ENCODE results near the gene SLC16A11.

Gene SLC16A11

GRCh38 chr17:7072406-7072805, 28.5 kb upstream of the SLC16A11 start:
- no peak overlapping the region for H3K23ac ChIP-seq (ENCODE audit: low read length)
- no peak overlapping the region for H2BK12ac ChIP-seq (ENCODE audit: low read length)
- WGBS (ENCODE audit: extremely low coverage, insufficient coverage, insufficient read length) = no CpG with 5 or more reads among the region's 2 CpGs

DNA sequence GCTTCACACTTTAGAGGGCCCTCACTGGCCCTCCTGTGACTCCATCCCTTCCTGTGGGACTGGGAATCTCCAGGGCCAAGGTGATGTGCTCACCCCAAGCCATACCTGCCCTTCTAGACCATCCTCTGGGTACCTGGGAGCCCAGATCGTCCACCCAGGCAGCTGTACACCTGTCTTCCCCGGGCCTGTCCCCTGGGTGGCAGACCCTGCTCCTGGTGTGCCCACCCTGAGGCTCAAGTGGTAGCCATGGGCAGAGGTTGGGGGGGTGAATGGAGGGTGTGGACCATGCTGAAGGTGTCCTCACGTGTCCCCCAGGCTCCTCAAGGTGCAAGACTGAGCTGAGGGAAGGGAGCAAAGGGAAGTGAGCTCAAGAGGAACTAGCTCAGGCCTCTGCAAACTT, 26.8 kb upstream of the SLC16A11 start:
- H2AK5ac ChIP-seq (ENCODE audit: low read length) = no peak overlapping the region
- no peak overlapping the region for H3K23ac ChIP-seq (ENCODE audit: low read length)
- H3K36me3 ChIP-seq (ENCODE audit: control insufficient read depth in 1 of 2, insufficient read depth in 2 of 2, low read length in 2 of 2) = no peaks in the 10 kb centered on the region
- no CpG with 5 or more reads among the region's 3 CpGs for WGBS (ENCODE audit: extremely low coverage, insufficient coverage, insufficient read length)
- H4K8ac ChIP-seq (ENCODE audit: low read depth, low read length) = no peak overlapping the region
- H3K9ac ChIP-seq (ENCODE audit: low read length) = no peak overlapping the region
- DNase-seq = no peak
- H3K18ac ChIP-seq (ENCODE audit: low read length) = no peak overlapping the region
- H3K4me3 ChIP-seq (ENCODE audit: low read depth, low read length) = no peak overlapping the region
- no peaks in the 10 kb centered on the region for H3K4me1 ChIP-seq (ENCODE audit: control insufficient read depth in 1 of 2, insufficient read depth in 2 of 2, low read length in 2 of 2)
- H3K27ac ChIP-seq (ENCODE audit: low read depth, low read length) = no peak overlapping the region
- H3K79me2 ChIP-seq (ENCODE audit: control insufficient read depth, insufficient read depth, low read length, poor library complexity) = no peaks in the 10 kb centered on the region
- no peak overlapping the region for H3K14ac ChIP-seq (ENCODE audit: low read length)
- H4K91ac ChIP-seq (ENCODE audit: low read depth, low read length) = no peak overlapping the region
- H3K9me3 ChIP-seq (ENCODE audit: insufficient read depth, low read depth, low read length) = peaks cover 4% of the 10 kb centered on the region
- no peak overlapping the region for H3K4me2 ChIP-seq (ENCODE audit: low read length)
- no peak overlapping the region for H2AFZ ChIP-seq (ENCODE audit: insufficient read depth, low read length, poor library complexity)
- no peak overlapping the region for H3K4ac ChIP-seq (ENCODE audit: low read depth, low read length)
- no peaks in the 10 kb centered on the region for H3K79me1 ChIP-seq (ENCODE audit: low read length)
- H3K27me3 ChIP-seq (ENCODE audit: insufficient read depth, low read length) = no peaks in the 10 kb centered on the region
- H2BK120ac ChIP-seq (ENCODE audit: insufficient read depth, low read length, poor library complexity) = no peak overlapping the region
- no peak overlapping the region for H2BK5ac ChIP-seq (ENCODE audit: low read depth, low read length, poor library complexity)
- H4K12ac ChIP-seq (ENCODE audit: low read depth, low read length) = no peak overlapping the region
- H2BK12ac ChIP-seq (ENCODE audit: low read length) = no peak overlapping the region

More at GRCh38 chr17:7072406-7072805, 28.5 kb upstream of the SLC16A11 start:
- DNase-seq = no peak
- Histone ChIP-seq H3K4me3 (ENCODE audit: low read depth, low read length) (no peak overlapping the region), H3K79me1 (ENCODE audit: low read length) (no peaks in the 10 kb centered on the region), H3K4ac (ENCODE audit: low read depth, low read length) (no peak overlapping the region), H3K9ac (ENCODE audit: low read length) (no peak overlapping the region), H2BK120ac (ENCODE audit: insufficient read depth, low read length, poor library complexity) (no peak overlapping the region), H3K79me2 (ENCODE audit: control insufficient read depth, insufficient read depth, low read length, poor library complexity) (no peaks in the 10 kb centered on the region), H3K4me1 (ENCODE audit: control insufficient read depth in 1 of 2, insufficient read depth in 2 of 2, low read length in 2 of 2) (no peaks in the 10 kb centered on the region), H3K4me2 (ENCODE audit: low read length) (no peak overlapping the region), H3K14ac (ENCODE audit: low read length) (no peak overlapping the region), H2AFZ (ENCODE audit: insufficient read depth, low read length, poor library complexity) (no peak overlapping the region), H3K18ac (ENCODE audit: low read length) (no peak overlapping the region), H4K91ac (ENCODE audit: low read depth, low read length) (no peak overlapping the region), H2BK5ac (ENCODE audit: low read depth, low read length, poor library complexity) (no peak overlapping the region), H2AK5ac (ENCODE audit: low read length) (no peak overlapping the region), H3K27ac (ENCODE audit: low read depth, low read length) (no peak overlapping the region), H3K9me3 (ENCODE audit: insufficient read depth, low read depth, low read length) (peaks cover 4% of the 10 kb centered on the region), H4K12ac (ENCODE audit: low read depth, low read length) (no peak overlapping the region), H4K8ac (ENCODE audit: low read depth, low read length) (no peak overlapping the region), H3K27me3 (ENCODE audit: insufficient read depth, low read length) (no peaks in the 10 kb centered on the region), H3K36me3 (ENCODE audit: control insufficient read depth in 1 of 2, insufficient read depth in 2 of 2, low read length in 2 of 2) (no peaks in the 10 kb centered on the region)

GRCh38 chr17:7068268-7068667, 24.4 kb upstream of the SLC16A11 start:
- Histone ChIP-seq H3K14ac (ENCODE audit: low read length) (no peak overlapping the region), H4K8ac (ENCODE audit: low read depth, low read length) (no peak overlapping the region), H3K27me3 (ENCODE audit: insufficient read depth, low read length) (no peaks in the 10 kb centered on the region), H3K9me3 (ENCODE audit: insufficient read depth, low read depth, low read length) (peaks cover 4% of the 10 kb centered on the region), H3K4me1 (ENCODE audit: control insufficient read depth in 1 of 2, insufficient read depth in 2 of 2, low read length in 2 of 2) (no peaks in the 10 kb centered on the region), H3K4me3 (ENCODE audit: low read depth, low read length) (no peak overlapping the region), H3K18ac (ENCODE audit: low read length) (no peak overlapping the region), H3K36me3 (ENCODE audit: control insufficient read depth in 1 of 2, insufficient read depth in 2 of 2, low read length in 2 of 2) (no peaks in the 10 kb centered on the region), H2AFZ (ENCODE audit: insufficient read depth, low read length, poor library complexity) (no peak overlapping the region), H4K91ac (ENCODE audit: low read depth, low read length) (no peak overlapping the region), H3K4me2 (ENCODE audit: low read length) (no peak overlapping the region), H2BK5ac (ENCODE audit: low read depth, low read length, poor library complexity) (no peak overlapping the region), H3K79me2 (ENCODE audit: control insufficient read depth, insufficient read depth, low read length, poor library complexity) (no peaks in the 10 kb centered on the region), H2AK5ac (ENCODE audit: low read length) (no peak overlapping the region), H3K4ac (ENCODE audit: low read depth, low read length) (no peak overlapping the region), H3K27ac (ENCODE audit: low read depth, low read length) (no peak overlapping the region), H3K79me1 (ENCODE audit: low read length) (no peaks in the 10 kb centered on the region), H2BK120ac (ENCODE audit: insufficient read depth, low read length, poor library complexity) (no peak overlapping the region), H2BK12ac (ENCODE audit: low read length) (no peak overlapping the region), H3K23ac (ENCODE audit: low read length) (no peak overlapping the region), H4K12ac (ENCODE audit: low read depth, low read length) (no peak overlapping the region), H3K9ac (ENCODE audit: low read length) (no peak overlapping the region)
- WGBS (ENCODE audit: extremely low coverage, insufficient coverage, insufficient read length) = no CpG with 5 or more reads among the region's 1 CpG
- no peak for DNase-seq

DNA sequence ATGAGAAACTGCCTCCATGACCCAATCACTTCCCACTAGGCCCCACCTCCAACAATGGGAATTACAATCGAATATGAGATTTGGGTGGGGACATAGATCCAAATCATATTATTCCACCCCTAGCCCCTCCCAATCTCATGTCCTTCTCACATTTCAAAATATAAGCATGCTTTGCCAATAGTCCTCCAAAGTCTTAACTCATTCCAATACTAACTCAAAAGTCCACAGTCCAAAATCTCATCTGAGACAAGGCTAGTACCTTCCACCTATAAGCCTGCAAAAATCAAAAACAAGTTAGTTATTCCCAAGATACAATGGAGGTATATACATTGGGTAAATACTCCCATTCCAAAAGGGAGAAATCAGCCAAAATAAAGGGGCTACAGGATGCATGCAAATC, 23.3 kb upstream of the SLC16A11 start:
- WGBS (ENCODE audit: extremely low coverage, insufficient coverage, insufficient read length) = no CpG with 5 or more reads among the region's 1 CpG
- Histone ChIP-seq H3K9me3 (ENCODE audit: insufficient read depth, low read depth, low read length) (peaks cover 4% of the 10 kb centered on the region), H2AFZ (ENCODE audit: insufficient read depth, low read length, poor library complexity) (no peak overlapping the region), H3K79me1 (ENCODE audit: low read length) (no peaks in the 10 kb centered on the region), H4K12ac (ENCODE audit: low read depth, low read length) (no peak overlapping the region), H4K91ac (ENCODE audit: low read depth, low read length) (no peak overlapping the region), H3K27me3 (ENCODE audit: insufficient read depth, low read length) (no peaks in the 10 kb centered on the region), H3K36me3 (ENCODE audit: control insufficient read depth in 1 of 2, insufficient read depth in 2 of 2, low read length in 2 of 2) (no peaks in the 10 kb centered on the region), H3K18ac (ENCODE audit: low read length) (no peak overlapping the region), H3K27ac (ENCODE audit: low read depth, low read length) (no peak overlapping the region), H3K4me2 (ENCODE audit: low read length) (no peak overlapping the region), H3K23ac (ENCODE audit: low read length) (no peak overlapping the region), H2BK12ac (ENCODE audit: low read length) (no peak overlapping the region), H3K14ac (ENCODE audit: low read length) (no peak overlapping the region), H3K9ac (ENCODE audit: low read length) (no peak overlapping the region), H2AK5ac (ENCODE audit: low read length) (no peak overlapping the region), H2BK5ac (ENCODE audit: low read depth, low read length, poor library complexity) (no peak overlapping the region), H4K8ac (ENCODE audit: low read depth, low read length) (no peak overlapping the region), H3K4me1 (ENCODE audit: control insufficient read depth in 1 of 2, insufficient read depth in 2 of 2, low read length in 2 of 2) (no peaks in the 10 kb centered on the region), H3K4me3 (ENCODE audit: low read depth, low read length) (no peak overlapping the region), H3K79me2 (ENCODE audit: control insufficient read depth, insufficient read depth, low read length, poor library complexity) (no peaks in the 10 kb centered on the region), H3K4ac (ENCODE audit: low read depth, low read length) (no peak overlapping the region), H2BK120ac (ENCODE audit: insufficient read depth, low read length, poor library complexity) (no peak overlapping the region)
- no peak for DNase-seq

Measured in trophoblast cell (in vitro differentiated cells and primary cell).